ENCODE data around the gene IKBKE.

- TF ChIP-seq CTCF (IDR thresholded peaks at IDR 0.05): no peak
- TF ChIP-seq POLR2A (IDR thresholded peaks at IDR 0.05): no peak
Observed at GRCh38 chr1:206465951-206466350, 4.3 kb upstream of the IKBKE start.
